ENCODE data around the gene LIPI.
"Not testable (repeated sequence)": the region's sequence is repeated elsewhere in the genome, so short reads cannot be mapped to it uniquely, and the experiment has no call there.

LIPI gene

GRCh38 chr21:14075346-14076142 lies 135.2 kb downstream of the LIPI start:
- no peak for DNase-seq (ENCODE audit: low read depth in 2 of 3, low spot score in 2 of 3)

GRCh38 chr21:14074177-14074576 lies 136.6 kb downstream of the LIPI start:
- DNase-seq (ENCODE audit: low read depth in 2 of 3, low spot score in 2 of 3) = no peak

GRCh38 chr21:14073615-14074014 lies 137.1 kb downstream of the LIPI start:
- no peak for DNase-seq (ENCODE audit: low read depth in 2 of 3, low spot score in 2 of 3)

- no peak for DNase-seq (ENCODE audit: low read depth in 2 of 3, low spot score in 2 of 3)
Measured at GRCh38 chr21:14072761-14073535, 137.8 kb downstream of the LIPI start.

- no peak for DNase-seq (ENCODE audit: low read depth in 2 of 3, low spot score in 2 of 3)
Measured at GRCh38 chr21:14071902-14072734, 138.6 kb downstream of the LIPI start.

GRCh38 chr21:14070968-14071367 lies 139.8 kb downstream of the LIPI start:
- DNase-seq (ENCODE audit: low read depth in 2 of 3, low spot score in 2 of 3) = no peak

GRCh38 chr21:14070049-14070893 lies 140.5 kb downstream of the LIPI start:
- no peak for DNase-seq (ENCODE audit: low read depth in 2 of 3, low spot score in 2 of 3)

GRCh38 chr21:14064296-14064645 lies 146.5 kb downstream of the LIPI start:
- no peak for DNase-seq (ENCODE audit: low read depth in 2 of 3, low spot score in 2 of 3)

- DNase-seq (ENCODE audit: low read depth in 2 of 3, low spot score in 2 of 3) = not testable (repeated sequence)
Measured at GRCh38 chr21:14063620-14064295, 147.0 kb downstream of the LIPI start.

GRCh38 chr21:14062684-14063083 lies 148.1 kb downstream of the LIPI start:
- DNase-seq (ENCODE audit: low read depth in 2 of 3, low spot score in 2 of 3) = not testable (repeated sequence)

GRCh38 chr21:14061820-14062219 lies 148.9 kb downstream of the LIPI start:
- not testable (repeated sequence) for DNase-seq (ENCODE audit: low read depth in 2 of 3, low spot score in 2 of 3)

- not testable (repeated sequence) for DNase-seq (ENCODE audit: low read depth in 2 of 3, low spot score in 2 of 3)
Measured at GRCh38 chr21:14058995-14059627, 151.6 kb downstream of the LIPI start.
